Thoracic aorta (tissue), 2 donors: ENCODE measurements around the gene SYNPO2. TPM values are rescaled to one million over a fixed set of nuclear protein-coding genes. Genes with fewer than 3 reads are reported as not detected.
"Not testable (repeated sequence)": the region's sequence is repeated elsewhere in the genome, so short reads cannot be mapped to it uniquely, and the experiment has no call there.

ENCODE experiments used
- ATAC-seq: fragments of 150-250 bp; one replicate; pipeline ENCODE4 v1.8.0; 2017; ENCODE audit warnings: low read depth; ENCODE audit not compliant: insufficient number of reproducible peaks, low FRiP score
- DNase-seq: peaks from one replicate; pipeline ENCODE4 v3.0.0-alpha.2; 2020; ENCODE audit warnings: low spot score
- H3K27ac ChIP-seq, 2 donors: fragments of 200-600 bp; sonication (generic); 1 replicate in 1 of 2; 2 replicates in 1 of 2; pipeline ENCODE4 v1.5.1; 2016; ENCODE audit warnings: mild to moderate bottlenecking in 2 of 2, moderate library complexity in 2 of 2
- H3K27me3 ChIP-seq: fragments of 200-600 bp; sonication (generic); replicated peaks from 2 replicates; pipeline ENCODE4 v1.6.0; 2016; ENCODE audit warnings: mild to moderate bottlenecking; ENCODE audit not compliant: insufficient read depth
- H3K36me3 ChIP-seq: fragments of 200-600 bp; sonication (generic); one replicate; pipeline ENCODE4 v1.5.1; 2016
- H3K4me1 ChIP-seq, 2 donors: fragments of 200-600 bp; sonication (generic); 1 replicate in 1 of 2; 2 replicates in 1 of 2; pipeline versions ENCODE4 v1.5.1 to v1.6.0; 2016; ENCODE audit warnings: low read depth in 2 of 2, mild to moderate bottlenecking in 1 of 2; ENCODE audit not compliant: control insufficient read depth in 1 of 2
- H3K4me3 ChIP-seq: fragments of 200-600 bp; sonication (generic); 2 replicates; pipeline ENCODE4 v1.5.1; 2016; ENCODE audit warnings: mild to moderate bottlenecking
- H3K9me3 ChIP-seq: fragments of 200-600 bp; sonication (generic); 2 replicates; pipeline ENCODE4 v1.5.1; 2016
- CTCF ChIP-seq: fragments of 200-600 bp; sonication (generic); IDR thresholded peaks from one replicate; pipeline ENCODE4 v1.5.1; 2019; ENCODE audit warnings: antibody characterized with exemption
- total RNA-seq, 2 donors: library from RNA; depleted of rRNA; stranded (reverse); fragments of >200 nt; gene quantifications; one replicate each; pipeline versions ENCODE4 v1.1.0 to v1.2.3, GENCODE V29; 2016

The SYNPO2 gene
- total RNA-seq, 2 donors from 2014 or later: 264 to 313 TPM

GRCh38 chr4:119057417-119057816 is 168.8 kb downstream of the SYNPO2 start:
- DNase-seq (no peak), ATAC-seq (no peak)
- TF ChIP-seq CTCF: no peak
- Histone ChIP-seq H3K27me3 (no peaks in the 10 kb centered on the region), H3K4me3 (no peak overlapping the region), H3K36me3 (peaks cover 6% of the 10 kb centered on the region), H3K4me1 (peaks cover 2 to 45% of the 10 kb centered on the region in 2 donors), H3K27ac (no peak overlapping the region), H3K9me3 (no peaks in the 10 kb centered on the region)

- no peak overlapping the region for H3K27ac ChIP-seq
- no peak for DNase-seq
- TF ChIP-seq CTCF: no peak
Observed at GRCh38 chr4:119059221-119059620, 170.6 kb downstream of the SYNPO2 start.

GRCh38 chr4:119067125-119067524 is 178.5 kb downstream of the SYNPO2 start:
- H3K4me1 ChIP-seq: peaks cover 8 to 12% of the 10 kb centered on the region in 2 donors
- not testable (repeated sequence) for H3K27ac ChIP-seq, DNase-seq, ATAC-seq, H3K4me3 ChIP-seq, H3K9me3 ChIP-seq, H3K27me3 ChIP-seq, H3K36me3 ChIP-seq

More at GRCh38 chr4:119059221-119059620, 170.6 kb downstream of the SYNPO2 start:
- H3K27me3 ChIP-seq: no peaks in the 10 kb centered on the region
- no peaks in the 10 kb centered on the region for H3K9me3 ChIP-seq
- peaks cover 0 to 31% of the 10 kb centered on the region in 2 donors for H3K4me1 ChIP-seq
- no peak overlapping the region for H3K4me3 ChIP-seq
- no peak for ATAC-seq
- H3K36me3 ChIP-seq: peaks cover 6% of the 10 kb centered on the region

- DNase-seq, ATAC-seq, H3K36me3 ChIP-seq, H3K27me3 ChIP-seq, H3K9me3 ChIP-seq: not testable (repeated sequence)
- peaks cover 8 to 12% of the 10 kb centered on the region in 2 donors for H3K4me1 ChIP-seq
- H3K4me3 ChIP-seq: peak overlapping the region; percentile 4
- peak overlapping the region; percentile 40 to 69 for H3K27ac ChIP-seq
Observed at GRCh38 chr4:119067670-119068360, 179.2 kb downstream of the SYNPO2 start.

GRCh38 chr4:119068529-119068962 is 179.9 kb downstream of the SYNPO2 start:
- TF ChIP-seq CTCF: no peak
- H3K27ac ChIP-seq: peak overlapping the region; percentile 40 to 69
- ATAC-seq: no peak
- H3K9me3 ChIP-seq: no peaks in the 10 kb centered on the region
- H3K36me3 ChIP-seq: no peaks in the 10 kb centered on the region
- peaks cover 8 to 12% of the 10 kb centered on the region in 2 donors for H3K4me1 ChIP-seq
- peak overlapping the region; percentile 4 for H3K4me3 ChIP-seq
- no peak for DNase-seq
- no peaks in the 10 kb centered on the region for H3K27me3 ChIP-seq

GRCh38 chr4:119070301-119070700 is 181.6 kb downstream of the SYNPO2 start:
- Histone ChIP-seq H3K4me1 (peaks cover 8 to 12% of the 10 kb centered on the region in 2 donors), H3K9me3 (no peaks in the 10 kb centered on the region), H3K27ac (peak overlapping the region in 1 of 2 donors; percentile 69), H3K27me3 (no peaks in the 10 kb centered on the region), H3K4me3 (no peak overlapping the region), H3K36me3 (no peaks in the 10 kb centered on the region)
- no peak for TF ChIP-seq CTCF
- no peak for ATAC-seq
- no peak for DNase-seq
